ENCODE results near the gene WRNIP1. TPM values are rescaled to one million over a fixed set of nuclear protein-coding genes. Genes with fewer than 3 reads are reported as not detected.

Gene WRNIP1
- total and polyA plus RNA-seq, 2 of the 8 experiments (the other 6 are each of a cell fraction or from before 2014, with no cell fraction given) = 38.2 to 39.2 TPM

- no peak for TF ChIP-seq BCL11A (IDR thresholded peaks at IDR 0.05; ENCODE audit: low read depth in 2 of 2, low read length in 2 of 2)
- no peak for TF ChIP-seq SRF (IDR thresholded peaks at IDR 0.05; ENCODE audit: low read depth, low read length)
- no peak for TF ChIP-seq JUN (IDR thresholded peaks at IDR 0.05; ENCODE audit: low read depth, low read length)
- no peak for TF ChIP-seq MAX (IDR thresholded peaks at IDR 0.05)
- TF ChIP-seq CBX5 (IDR thresholded peaks at IDR 0.05; ENCODE audit: low read depth, low read length) = no peak
- no peak for TF ChIP-seq RXRA (IDR thresholded peaks at IDR 0.05; ENCODE audit: insufficient read depth, low read depth, low read length)
- TF ChIP-seq TAF7 (optimal IDR thresholded peaks at IDR 0.05; ENCODE audit: borderline replicate concordance, low read depth, low read length) = no peak
- TF ChIP-seq CTBP2 (IDR thresholded peaks at IDR 0.05; ENCODE audit: borderline replicate concordance, insufficient read depth, insufficient read length, low read length) = no peak
- no peak for TF ChIP-seq HDAC2 (IDR thresholded peaks at IDR 0.05; ENCODE audit: borderline replicate concordance in 1 of 2, low read depth in 2 of 2, low read length in 2 of 2)
Observed at GRCh38 chr6:2731281-2731909, 33.8 kb upstream of the WRNIP1 start (continued).

Measured in H1 (cell line).